Activated naive CD4-positive, alpha-beta T cell treated with anti-CD3 and anti-CD28 coated beads for 36 hours (primary cell): ENCODE results near the gene TNRC6C. TPM values are rescaled to one million over a fixed set of nuclear protein-coding genes. Genes with fewer than 3 reads are reported as not detected.

Experiments
- CTCF ChIA-PET: fragments of 350-600 bp; sonication (Branson Sonifier 250); formaldehyde crosslinking; loops from one replicate; lab custom pipeline; 2021; ENCODE audit warnings: antibody characterized with exemption; lab: Charles Lee
- DNase-seq: peaks from one replicate; pipeline ENCODE4 v3.0.0-alpha.2; 2020
- H3K27ac Mint-ChIP-seq: one replicate; pipeline ENCODE4 v1.8.0; 2021; ENCODE audit warnings: mild to moderate bottlenecking, mixed read lengths
- H3K27me3 Mint-ChIP-seq: one replicate; pipeline ENCODE4 v1.8.0; 2021; ENCODE audit warnings: low read depth, mixed read lengths
- H3K36me3 Mint-ChIP-seq: one replicate; pipeline ENCODE4 v1.8.0; 2021; ENCODE audit warnings: low read depth, mixed read lengths
- H3K4me1 Mint-ChIP-seq: one replicate; pipeline ENCODE4 v1.8.0; 2021; ENCODE audit warnings: low read depth, mixed read lengths
- H3K4me3 Mint-ChIP-seq: one replicate; pipeline ENCODE4 v1.8.0; 2021; ENCODE audit warnings: mild to moderate bottlenecking, moderate library complexity, mixed read lengths
- H3K9me3 Mint-ChIP-seq: one replicate; pipeline ENCODE4 v1.8.0; 2021; ENCODE audit warnings: mixed read lengths
- intact Hi-C: fragments of 100-400 bp; cut with micrococcal nuclease; formaldehyde crosslinking; loops from one replicate; pipeline ENCODE4 v1.15.1; 2023
- total RNA-seq, 2 experiments: library from RNA; stranded (reverse); gene quantifications; one replicate each; pipeline ENCODE4 v1.2.3, GENCODE V29; 2021

The TNRC6C gene
- total RNA-seq, 2 experiments from 2014 or later, result 11.4 to 12.8 TPM

- CTCF ChIA-PET, result interaction anchor here (1.3 to 5.1 kb wide), 5 partner anchors 8 to 130 kb away, joined by 3 to 45 read pairs (median 5); partner anchors contain the start of gene TMC8
- intact Hi-C loops, result loop anchor here (1.0 kb wide), 1 partner anchor 9 kb away; the partner anchor contains the start of gene TMC8
- Mint-ChIP-seq H3K4me1 (peaks cover 57% of the 10 kb centered on the region), H3K36me3 (peaks cover 41% of the 10 kb centered on the region), H3K9me3 (no peaks in the 10 kb centered on the region), H3K4me3 (peak overlapping the region; percentile 72), H3K27ac (peak overlapping the region; percentile 80), H3K27me3 (no peaks in the 10 kb centered on the region)
- DNase-seq, result peak; percentile 78
Measured at GRCh38 chr17:78120971-78121800, 162.7 kb downstream of the TNRC6C start.

GRCh38 chr17:78121801-78122215 is 163.3 kb downstream of the TNRC6C start:
- Mint-ChIP-seq H3K27me3 (no peaks in the 10 kb centered on the region), H3K36me3 (peaks cover 41% of the 10 kb centered on the region), H3K4me3 (peak overlapping the region; percentile 72), H3K9me3 (no peaks in the 10 kb centered on the region), H3K4me1 (peaks cover 62% of the 10 kb centered on the region), H3K27ac (peak overlapping the region; percentile 80)
- DNase-seq, result peak; percentile 7
- intact Hi-C loops, result loop anchor here (1.0 kb wide), 1 partner anchor 8 kb away; the partner anchor contains the start of gene TMC8
- CTCF ChIA-PET, result interaction anchor here (0.8 to 5.1 kb wide), 5 partner anchors 8 to 129 kb away, joined by 3 to 45 read pairs (median 3); partner anchors contain the start of gene TMC8

DNA sequence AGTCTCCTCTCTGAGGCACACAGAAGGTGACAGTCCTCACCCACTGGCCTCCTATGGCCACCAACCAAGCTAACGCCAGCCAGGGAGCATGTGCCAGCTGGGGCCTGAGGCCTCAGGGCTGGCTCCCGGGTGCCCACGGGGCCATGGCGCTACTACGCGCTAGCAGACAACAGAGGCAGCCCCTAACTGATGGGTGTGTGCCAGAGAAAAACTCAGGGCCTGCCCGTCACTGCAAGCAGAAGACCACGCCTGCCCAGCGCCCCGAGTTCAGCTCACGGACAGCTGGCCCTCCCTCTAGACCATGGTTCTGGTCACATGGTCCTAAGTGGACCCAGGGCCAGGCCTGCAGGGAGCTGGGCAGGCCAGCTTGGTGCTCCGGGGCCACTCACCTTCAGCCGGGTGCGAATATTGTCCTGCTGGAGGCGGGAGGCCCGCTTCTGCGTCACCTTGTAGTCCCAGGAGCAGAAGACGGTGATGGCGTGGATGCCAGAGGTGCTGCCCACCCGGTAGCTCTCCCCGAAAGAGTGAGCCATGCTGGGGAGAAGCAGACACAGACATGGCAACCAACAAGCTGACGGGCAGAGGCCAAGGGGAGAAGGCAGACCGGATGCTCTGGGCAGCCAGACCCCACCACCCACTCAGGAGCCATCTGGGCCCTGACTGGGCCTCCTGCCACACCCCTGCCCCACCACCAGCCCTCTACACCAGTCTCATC is 163.9 kb downstream of the TNRC6C start:
- no peak for DNase-seq
- CTCF ChIA-PET, result interaction anchor here (0.8 to 5.1 kb wide), 5 partner anchors 8 to 129 kb away, joined by 3 to 45 read pairs (median 3); partner anchors contain the start of gene TMC8
- H3K27ac Mint-ChIP-seq, result peak overlapping the region; percentile 80
- H3K4me1 Mint-ChIP-seq, result peaks cover 64% of the 10 kb centered on the region
- H3K27me3 Mint-ChIP-seq, result no peaks in the 10 kb centered on the region
- intact Hi-C loops, result no loop called here
- peaks cover 41% of the 10 kb centered on the region for H3K36me3 Mint-ChIP-seq
- H3K9me3 Mint-ChIP-seq, result no peaks in the 10 kb centered on the region
- peak overlapping the region; percentile 72 for H3K4me3 Mint-ChIP-seq

- CTCF ChIA-PET, result interaction anchor here (0.8 to 5.1 kb wide), 3 partner anchors 7 to 13 kb away, joined by 3 to 45 read pairs (median 3); partner anchors contain the start of gene TMC8
- peak; percentile 16 for DNase-seq
- intact Hi-C loops, result no loop called here
- Mint-ChIP-seq H3K36me3 (peaks cover 41% of the 10 kb centered on the region), H3K4me1 (peaks cover 58% of the 10 kb centered on the region), H3K27ac (no peak overlapping the region), H3K27me3 (no peaks in the 10 kb centered on the region), H3K4me3 (no peak overlapping the region), H3K9me3 (no peaks in the 10 kb centered on the region)
Measured at GRCh38 chr17:78122931-78123249, 164.4 kb downstream of the TNRC6C start.

DNA sequence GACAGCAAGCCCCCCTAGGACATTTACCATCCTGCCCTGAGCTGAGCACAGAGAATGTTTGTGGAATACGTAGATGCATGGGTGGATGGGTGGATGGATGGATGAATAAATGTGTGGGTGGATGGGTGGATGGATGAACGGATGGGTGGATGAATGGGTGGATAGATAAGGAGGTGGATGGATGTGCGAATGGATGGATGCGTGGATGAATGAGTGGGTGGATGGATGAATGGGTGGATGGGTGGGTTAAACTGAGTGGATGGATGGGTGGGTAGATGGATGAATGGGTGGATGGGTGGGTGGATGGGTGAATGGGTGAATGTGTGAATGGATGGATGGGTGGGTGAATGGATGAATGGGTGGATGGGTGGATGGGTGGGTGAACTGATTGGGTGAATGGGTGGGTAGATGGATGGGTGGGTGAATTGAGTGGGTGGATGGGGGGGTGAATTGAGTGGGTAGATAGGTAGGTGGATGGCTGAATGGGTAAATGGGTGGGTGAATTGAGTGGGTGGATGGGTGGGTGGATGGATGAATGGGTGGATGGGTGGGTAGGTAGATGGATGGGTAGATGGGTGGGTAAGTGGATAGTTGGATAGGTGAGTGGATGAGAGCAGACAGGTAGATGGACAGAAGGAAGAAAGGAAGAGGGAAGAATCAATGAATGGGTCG is 164.9 kb downstream of the TNRC6C start:
- CTCF ChIA-PET, result interaction anchor here (0.5 to 5.1 kb wide), 2 partner anchors 12 to 70 kb away, joined by 3 to 45 read pairs; no protein-coding TSS in a partner anchor
- peaks cover 56% of the 10 kb centered on the region for H3K4me1 Mint-ChIP-seq
- no peak overlapping the region for H3K27ac Mint-ChIP-seq
- H3K4me3 Mint-ChIP-seq, result no peak overlapping the region
- no peaks in the 10 kb centered on the region for H3K27me3 Mint-ChIP-seq
- H3K9me3 Mint-ChIP-seq, result no peaks in the 10 kb centered on the region
- H3K36me3 Mint-ChIP-seq, result peaks cover 39% of the 10 kb centered on the region
- no peak for DNase-seq
- intact Hi-C loops, result no loop called here

GRCh38 chr17:78124081-78124835 is 165.8 kb downstream of the TNRC6C start:
- Mint-ChIP-seq H3K27ac (peak overlapping the region; percentile 30), H3K9me3 (no peaks in the 10 kb centered on the region), H3K27me3 (no peaks in the 10 kb centered on the region), H3K4me3 (peak overlapping the region; percentile 29), H3K4me1 (peaks cover 61% of the 10 kb centered on the region), H3K36me3 (peaks cover 38% of the 10 kb centered on the region)
- CTCF ChIA-PET, result interaction anchor here (0.9 to 5.1 kb wide), 3 partner anchors 11 to 99 kb away, joined by 3 to 45 read pairs (median 8); no protein-coding TSS in a partner anchor
- DNase-seq, result peak; percentile 18
- intact Hi-C loops, result no loop called here

GRCh38 chr17:78124836-78125137 is 166.3 kb downstream of the TNRC6C start:
- Mint-ChIP-seq H3K4me3 (peak overlapping the region; percentile 87), H3K9me3 (no peaks in the 10 kb centered on the region), H3K27me3 (no peaks in the 10 kb centered on the region), H3K36me3 (peaks cover 37% of the 10 kb centered on the region), H3K27ac (peak overlapping the region; percentile 53), H3K4me1 (peaks cover 65% of the 10 kb centered on the region)
- intact Hi-C loops, result loop anchor here (5.0 kb wide), 4 partner anchors 167 to 718 kb away; partner anchors contain the start of genes TNRC6C and USP36
- CTCF ChIA-PET, result interaction anchor here (0.9 to 5.1 kb wide), 3 partner anchors 11 to 99 kb away, joined by 3 to 45 read pairs (median 8); no protein-coding TSS in a partner anchor
- no peak for DNase-seq

GRCh38 chr17:78125138-78125913 is 166.8 kb downstream of the TNRC6C start:
- Mint-ChIP-seq H3K27ac (peak overlapping the region; percentile 66), H3K36me3 (peaks cover 34% of the 10 kb centered on the region), H3K4me1 (peaks cover 70% of the 10 kb centered on the region), H3K4me3 (peak overlapping the region; percentile 87), H3K9me3 (no peaks in the 10 kb centered on the region), H3K27me3 (no peaks in the 10 kb centered on the region)
- intact Hi-C loops, result loop anchor here (5.0 kb wide), 4 partner anchors 168 to 717 kb away; partner anchors contain the start of genes TNRC6C and USP36
- CTCF ChIA-PET, result interaction anchor here (0.6 to 5.1 kb wide), 4 partner anchors 10 to 762 kb away, joined by 3 to 45 read pairs (median 6); no protein-coding TSS in a partner anchor
- peak; percentile 63 for DNase-seq

DNA sequence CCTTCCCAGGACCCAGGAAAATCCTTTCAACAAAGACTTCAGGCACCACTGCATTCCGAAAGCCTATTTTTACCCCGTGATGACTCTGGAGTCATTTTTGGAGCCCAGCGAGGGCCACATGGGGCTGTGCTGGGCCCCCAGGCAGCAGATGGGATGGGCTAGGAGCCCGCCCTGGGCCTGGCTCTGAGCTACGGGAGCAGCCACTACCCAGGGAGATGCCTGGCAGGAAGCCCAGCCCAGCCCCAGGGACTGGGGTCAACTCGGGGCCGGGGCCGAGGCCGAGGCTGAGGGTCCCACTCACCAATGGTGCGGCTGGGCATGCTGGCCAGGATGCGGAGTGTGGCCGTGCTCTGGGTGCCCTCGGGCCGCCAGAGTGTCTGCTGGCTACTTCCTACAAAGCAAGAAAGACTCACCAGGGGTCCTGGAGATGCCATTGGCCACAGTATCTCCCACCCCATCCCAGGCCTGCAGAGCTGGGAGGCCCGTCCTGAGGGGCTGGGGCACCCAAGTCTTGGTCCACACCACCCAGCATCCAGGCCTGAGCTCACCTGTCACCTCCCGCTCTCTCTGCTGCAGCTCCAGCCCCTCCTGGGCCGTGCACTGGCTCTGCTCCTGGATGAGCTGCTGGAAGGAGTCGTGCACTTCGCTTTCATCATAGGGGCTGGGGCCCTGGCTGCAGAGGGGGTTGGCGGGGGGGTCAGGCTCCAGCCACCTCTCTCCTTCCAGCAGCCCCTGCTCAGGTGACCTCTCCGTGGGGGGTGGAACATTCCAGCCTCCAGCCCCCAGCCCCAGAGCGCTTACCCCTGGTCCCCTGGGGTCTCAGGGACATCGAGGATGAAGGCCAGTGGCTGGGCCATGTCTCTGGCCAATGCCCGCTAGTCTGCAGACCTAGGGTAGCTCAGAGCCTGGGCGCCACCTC is 167.7 kb downstream of the TNRC6C start:
- intact Hi-C loops, result loop anchor here (5.0 kb wide), 4 partner anchors 169 to 716 kb away; partner anchors contain the start of genes TNRC6C and USP36
- Mint-ChIP-seq H3K4me3 (peak overlapping the region; percentile 87), H3K27me3 (no peaks in the 10 kb centered on the region), H3K27ac (peak overlapping the region; percentile 88), H3K9me3 (no peaks in the 10 kb centered on the region), H3K4me1 (peaks cover 61% of the 10 kb centered on the region), H3K36me3 (peaks cover 33% of the 10 kb centered on the region)
- DNase-seq, result peak; percentile 16
- CTCF ChIA-PET, result interaction anchor here (2.0 to 5.1 kb wide), 3 partner anchors 9 to 13 kb away, joined by 8 to 45 read pairs (median 11); no protein-coding TSS in a partner anchor

GRCh38 chr17:78126895-78127238 is 168.4 kb downstream of the TNRC6C start:
- peaks cover 55% of the 10 kb centered on the region for H3K4me1 Mint-ChIP-seq
- DNase-seq, result no peak
- H3K4me3 Mint-ChIP-seq, result peak overlapping the region; percentile 87
- no peaks in the 10 kb centered on the region for H3K27me3 Mint-ChIP-seq
- intact Hi-C loops, result loop anchor here (5.0 kb wide), 4 partner anchors 170 to 715 kb away; partner anchors contain the start of genes TNRC6C and USP36
- H3K9me3 Mint-ChIP-seq, result no peaks in the 10 kb centered on the region
- H3K27ac Mint-ChIP-seq, result peak overlapping the region; percentile 88
- CTCF ChIA-PET, result interaction anchor here (0.6 to 2.3 kb wide), 3 partner anchors 11 to 719 kb away, joined by 3 to 11 read pairs (median 4); no protein-coding TSS in a partner anchor
- peaks cover 28% of the 10 kb centered on the region for H3K36me3 Mint-ChIP-seq
